Esophagus squamous epithelium (tissue), 5 donors: Measurements from ENCODE around the gene UBASH3A. TPM values are rescaled to one million over a fixed set of nuclear protein-coding genes. Genes with fewer than 3 reads are reported as not detected.
A peak's percentile ranks its signal among the peaks of the same experiment; 100 is the strongest.

Experiments used
- DNase-seq: peaks from one replicate; lab custom pipeline; 2025; lab: John Stamatoyannopoulos, UW
- H3K27ac ChIP-seq, 4 donors: fragments of 200-600 bp; sonication (generic); one replicate each; pipeline ENCODE4 v1.5.1; 2016 to 2019; ENCODE audit warnings: mild to moderate bottlenecking in 1 of 4
- H3K27me3 ChIP-seq, 4 donors: fragments of 200-600 bp; sonication (generic); 1 replicate in 3 of 4; 2 replicates in 1 of 4; pipeline versions ENCODE4 v1.5.1 to v1.6.0; 2017 to 2021; ENCODE audit warnings: antibody characterized with exemption in 1 of 4
- H3K36me3 ChIP-seq, 3 donors: fragments of 200-600 bp; sonication (generic); one replicate each; pipeline ENCODE4 v1.5.1; 2016 to 2019
- H3K4me1 ChIP-seq, 3 donors: fragments of 200-600 bp; sonication (generic); one replicate each; pipeline ENCODE4 v1.5.1; 2017 to 2019
- H3K4me3 ChIP-seq, 4 donors: fragments of 200-600 bp; sonication (generic); 1 replicate in 3 of 4; 2 replicates in 1 of 4; pipeline ENCODE4 v1.5.1; 2016 to 2019; ENCODE audit warnings: mild to moderate bottlenecking in 2 of 4, moderate library complexity in 1 of 4
- H3K9me3 ChIP-seq, 3 donors: fragments of 200-600 bp; sonication (generic); one replicate each; pipeline ENCODE4 v1.5.1; 2016 to 2019
- POLR2A ChIP-seq, 4 donors: fragments of 450-650 bp; IDR thresholded peaks; one replicate each; pipeline ENCODE4 v1.6.1; 2017; ENCODE audit warnings: antibody characterized with exemption in 4 of 4, mild to moderate bottlenecking in 4 of 4, moderate library complexity in 3 of 4
- WGBS, 2 donors: methylation state at CpG; one replicate each; pipeline ENCODE4 v1.1.5; 2018; 5-methylcytosine and 5-hydroxymethylcytosine counted together
- intact Hi-C: fragments of 100-400 bp; cut with DNase I; formaldehyde crosslinking; loops from one replicate; pipeline ENCODE4 v1.15.0; 2022
- total RNA-seq, 4 donors: library from RNA; depleted of rRNA; stranded (reverse); fragments of >200 nt; gene quantifications; one replicate each; pipeline ENCODE4 v1.1.0, GENCODE V29; 2016
- TF ChIP-seq, protein P1 (sequence below), 6 experiments: fragments of 450-650 bp in 4 of 6; fragments of 200-600 bp in 2 of 6; sonication (generic) in 2 of 6; IDR thresholded peaks; one replicate each; pipeline ENCODE4 v1.5.1; 2016 to 2019; ENCODE audit warnings: antibody characterized with exemption in 6 of 6, mild to moderate bottlenecking in 4 of 6, moderate library complexity in 4 of 6
- donor health status: DM: yes; HTN: yes; CAD: no.

Gene UBASH3A
- total RNA-seq, 4 donors from 2014 or later, result 0.57 to 1.9 (median 0.73) TPM

- intact Hi-C loops, result no loop called here
- H3K27ac ChIP-seq, result no peak overlapping the region
- H3K36me3 ChIP-seq, result no peaks in the 10 kb centered on the region
- H3K27me3 ChIP-seq, result peaks cover 0 to 70% (median 0%) of the 10 kb centered on the region in 4 donors
- WGBS, 2 donors, result 75 to 77% methylated on average over 5 of the region's 5 CpGs
- TF ChIP-seq, protein P1, sequence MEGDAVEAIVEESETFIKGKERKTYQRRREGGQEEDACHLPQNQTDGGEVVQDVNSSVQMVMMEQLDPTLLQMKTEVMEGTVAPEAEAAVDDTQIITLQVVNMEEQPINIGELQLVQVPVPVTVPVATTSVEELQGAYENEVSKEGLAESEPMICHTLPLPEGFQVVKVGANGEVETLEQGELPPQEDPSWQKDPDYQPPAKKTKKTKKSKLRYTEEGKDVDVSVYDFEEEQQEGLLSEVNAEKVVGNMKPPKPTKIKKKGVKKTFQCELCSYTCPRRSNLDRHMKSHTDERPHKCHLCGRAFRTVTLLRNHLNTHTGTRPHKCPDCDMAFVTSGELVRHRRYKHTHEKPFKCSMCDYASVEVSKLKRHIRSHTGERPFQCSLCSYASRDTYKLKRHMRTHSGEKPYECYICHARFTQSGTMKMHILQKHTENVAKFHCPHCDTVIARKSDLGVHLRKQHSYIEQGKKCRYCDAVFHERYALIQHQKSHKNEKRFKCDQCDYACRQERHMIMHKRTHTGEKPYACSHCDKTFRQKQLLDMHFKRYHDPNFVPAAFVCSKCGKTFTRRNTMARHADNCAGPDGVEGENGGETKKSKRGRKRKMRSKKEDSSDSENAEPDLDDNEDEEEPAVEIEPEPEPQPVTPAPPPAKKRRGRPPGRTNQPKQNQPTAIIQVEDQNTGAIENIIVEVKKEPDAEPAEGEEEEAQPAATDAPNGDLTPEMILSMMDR (IDR thresholded peaks at IDR 0.05), result no peak
- no peak for TF ChIP-seq POLR2A (IDR thresholded peaks at IDR 0.05)
- no peak overlapping the region for H3K4me3 ChIP-seq
- peaks cover 0 to 24% (median 5%) of the 10 kb centered on the region in 3 donors for H3K4me1 ChIP-seq
- DNase-seq, result no peak
- H3K9me3 ChIP-seq, result no peaks in the 10 kb centered on the region
Measured at GRCh38 chr21:42412636-42412933, 8.9 kb downstream of the UBASH3A start.

GRCh38 chr21:42413093-42413492, 9.4 kb downstream of the UBASH3A start:
- Histone ChIP-seq H3K9me3 (no peaks in the 10 kb centered on the region), H3K27me3 (peaks cover 0 to 71% (median 0%) of the 10 kb centered on the region in 4 donors), H3K4me1 (peaks cover 0 to 24% (median 5%) of the 10 kb centered on the region in 3 donors), H3K4me3 (no peak overlapping the region), H3K36me3 (no peaks in the 10 kb centered on the region), H3K27ac (no peak overlapping the region)
- 66 to 80% methylated on average over 9 to 10 of the region's 14 CpGs for WGBS, 2 donors
- TF ChIP-seq, protein P1 (IDR thresholded peaks at IDR 0.05), result no peak
- no peak for TF ChIP-seq POLR2A (IDR thresholded peaks at IDR 0.05)
- intact Hi-C loops, result no loop called here
- DNase-seq, result no peak

GRCh38 chr21:42413500-42413899, 9.8 kb downstream of the UBASH3A start:
- Histone ChIP-seq H3K27me3 (peaks cover 0 to 75% (median 0%) of the 10 kb centered on the region in 4 donors), H3K9me3 (no peaks in the 10 kb centered on the region), H3K27ac (no peak overlapping the region), H3K4me1 (peaks cover 0 to 24% (median 5%) of the 10 kb centered on the region in 3 donors), H3K4me3 (no peak overlapping the region), H3K36me3 (no peaks in the 10 kb centered on the region)
- intact Hi-C loops, result no loop called here
- DNase-seq, result no peak
- WGBS, 2 donors, result 73 to 78% methylated on average over 2 to 4 of the region's 4 CpGs
- TF ChIP-seq, protein P1 (IDR thresholded peaks at IDR 0.05), result no peak
- no peak for TF ChIP-seq POLR2A (IDR thresholded peaks at IDR 0.05)

- H3K4me1 ChIP-seq, result peaks cover 0 to 24% (median 5%) of the 10 kb centered on the region in 3 donors
Measured at GRCh38 chr21:42414066-42414465, 10.4 kb downstream of the UBASH3A start.

DNA sequence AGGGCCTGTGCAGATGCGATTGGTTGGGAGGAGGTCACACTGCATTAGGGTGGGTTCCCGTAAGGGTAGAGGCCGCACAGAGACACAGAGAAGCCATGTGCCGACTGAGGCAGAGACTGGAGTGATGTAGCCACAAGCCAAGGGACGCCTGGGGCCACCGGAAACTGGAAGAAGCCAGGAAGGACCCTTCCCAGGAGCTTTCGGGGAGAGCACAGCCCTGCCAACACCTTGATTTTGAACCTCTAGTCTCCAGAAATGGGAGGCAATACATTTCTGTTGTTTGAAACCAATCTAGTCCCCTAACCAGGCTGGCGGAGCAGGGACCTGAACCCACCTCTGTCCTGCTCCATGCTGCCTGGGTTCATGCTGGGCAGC, 10.8 kb downstream of the UBASH3A start:
- TF ChIP-seq, protein P1 (IDR thresholded peaks at IDR 0.05), result no peak
- no peak for TF ChIP-seq POLR2A (IDR thresholded peaks at IDR 0.05)
- WGBS, 2 donors, result 87 to 99% methylated on average over 6 to 7 of the region's 8 CpGs
- peaks cover 0 to 24% (median 5%) of the 10 kb centered on the region in 3 donors for H3K4me1 ChIP-seq
- peaks cover 0 to 78% (median 0%) of the 10 kb centered on the region in 4 donors for H3K27me3 ChIP-seq
- no peak overlapping the region for H3K4me3 ChIP-seq
- H3K36me3 ChIP-seq, result no peaks in the 10 kb centered on the region
- intact Hi-C loops, result no loop called here
- H3K9me3 ChIP-seq, result no peaks in the 10 kb centered on the region
- peak overlapping the region in 1 of 4 donors; percentile 5 for H3K27ac ChIP-seq
- no peak for DNase-seq

More at GRCh38 chr21:42414066-42414465, 10.4 kb downstream of the UBASH3A start:
- Histone ChIP-seq H3K27ac (no peak overlapping the region), H3K27me3 (peaks cover 0 to 81% (median 0%) of the 10 kb centered on the region in 4 donors), H3K36me3 (no peaks in the 10 kb centered on the region), H3K9me3 (no peaks in the 10 kb centered on the region), H3K4me3 (no peak overlapping the region)
- 88 to 89% methylated on average over 8 of the region's 8 CpGs for WGBS, 2 donors
- intact Hi-C loops, result no loop called here
- no peak for DNase-seq
- TF ChIP-seq, protein P1 (IDR thresholded peaks at IDR 0.05), result no peak
- TF ChIP-seq POLR2A (IDR thresholded peaks at IDR 0.05), result no peak
